WTC11 (cell line): ENCODE measurements around the gene ZNF516. TPM values are rescaled to one million over a fixed set of nuclear protein-coding genes. Genes with fewer than 3 reads are reported as not detected.

Experiments
- ATAC-seq: fragments of 200-7000 bp; cut with Tn5 transposase; 2 replicates; pipeline ENCODE4 v1.10.0; 2021; ENCODE audit warnings: mild to moderate bottlenecking, moderate library complexity
- CTCF ChIA-PET: fragments of 300-600 bp; sonication (Branson Sonifier 250); formaldehyde crosslinking; loops from one replicate; lab custom pipeline; 2021; ENCODE audit warnings: antibody characterized with exemption; lab: Charles Lee
- POLR2A ChIA-PET: fragments of 350-600 bp; sonication (Branson Sonifier 250); formaldehyde crosslinking; loops from one replicate; lab custom pipeline; 2021; ENCODE audit warnings: antibody characterized with exemption; lab: Charles Lee
- DNase-seq: peaks from one replicate; pipeline ENCODE4 v3.0.0; 2021; ENCODE audit warnings: low spot score
- H3K27ac Mint-ChIP-seq: 2 replicates; pipeline ENCODE4 v1.8.0; 2021; ENCODE audit warnings: mixed read lengths
- H3K27me3 Mint-ChIP-seq: 2 replicates; pipeline ENCODE4 v1.8.0; 2021; ENCODE audit warnings: low read depth, mild to moderate bottlenecking, moderate library complexity, mixed read lengths
- H3K36me3 Mint-ChIP-seq: 2 replicates; pipeline ENCODE4 v1.8.0; 2021; ENCODE audit warnings: mixed read lengths
- H3K4me1 Mint-ChIP-seq: 2 replicates; pipeline ENCODE4 v1.8.0; 2022; ENCODE audit warnings: mixed read lengths
- H3K4me3 Mint-ChIP-seq: 2 replicates; pipeline ENCODE4 v1.8.0; 2021; ENCODE audit warnings: mild to moderate bottlenecking, moderate library complexity, mixed read lengths
- H3K9me3 Mint-ChIP-seq: 2 replicates; pipeline ENCODE4 v1.8.0; 2021; ENCODE audit warnings: mixed read lengths
- CREB1 ChIP-seq: sonication (generic); formaldehyde crosslinking; IDR thresholded peaks from 2 replicates; pipeline ENCODE4 v1.8.0; 2023; ENCODE audit warnings: mild to moderate bottlenecking, missing genetic modification reagents
- GTF2I ChIP-seq: fragments of 250-450 bp; sonication (Bioruptor Pico); conservative IDR thresholded peaks from 2 replicates; pipeline ENCODE4 v1.4.0; 2021; ENCODE audit warnings: mild to moderate bottlenecking
- HMGA2 ChIP-seq: fragments of 250-450 bp; sonication (Bioruptor Pico); IDR thresholded peaks from 2 replicates; pipeline ENCODE4 v1.4.0; 2021; ENCODE audit warnings: mild to moderate bottlenecking, moderate library complexity
- JAZF1 ChIP-seq: fragments of 250-450 bp; sonication (Bioruptor Pico); IDR thresholded peaks from 2 replicates; pipeline ENCODE4 v1.9.0; 2021; ENCODE audit warnings: moderate library complexity, mild to moderate bottlenecking, inconsistent platforms
- MAX ChIP-seq: sonication (generic); formaldehyde crosslinking; IDR thresholded peaks from 2 replicates; pipeline ENCODE4 v1.8.0; 2022; ENCODE audit warnings: mild to moderate bottlenecking, missing genetic modification reagents
- MYBL2 ChIP-seq: sonication (generic); formaldehyde crosslinking; IDR thresholded peaks from 2 replicates; pipeline ENCODE4 v1.8.1; 2023; ENCODE audit warnings: mild to moderate bottlenecking, moderate library complexity, missing genetic modification reagents
- PRRX2 ChIP-seq: fragments of 250-450 bp; sonication (Bioruptor Pico); IDR thresholded peaks from 2 replicates; pipeline ENCODE4 v1.8.0; 2021; ENCODE audit warnings: mild to moderate bottlenecking
- ZNF121 ChIP-seq: sonication (generic); formaldehyde crosslinking; IDR thresholded peaks from 2 replicates; pipeline ENCODE4 v1.8.0; 2023; ENCODE audit warnings: missing genetic modification reagents
- ZNF138 ChIP-seq: sonication (generic); formaldehyde crosslinking; conservative IDR thresholded peaks from 2 replicates; pipeline ENCODE4 v1.8.1; 2022; ENCODE audit warnings: mild to moderate bottlenecking, moderate library complexity, missing genetic modification reagents
- ZNF219 ChIP-seq: sonication (generic); formaldehyde crosslinking; IDR thresholded peaks from 2 replicates; pipeline ENCODE4 v1.8.0; 2023; ENCODE audit warnings: missing genetic modification reagents, mild to moderate bottlenecking, borderline replicate concordance
- ZNF232 ChIP-seq: sonication (generic); formaldehyde crosslinking; IDR thresholded peaks from 2 replicates; pipeline ENCODE4 v1.8.0; 2022; ENCODE audit warnings: mild to moderate bottlenecking, missing genetic modification reagents
- ZNF512 ChIP-seq: sonication (generic); formaldehyde crosslinking; IDR thresholded peaks from 2 replicates; pipeline ENCODE4 v1.8.1; 2022; ENCODE audit warnings: missing genetic modification reagents, borderline replicate concordance
- ZNF671 ChIP-seq: fragments of 250-450 bp; sonication (Bioruptor Pico); IDR thresholded peaks from 2 replicates; pipeline ENCODE4 v1.8.0; 2021; ENCODE audit warnings: mild to moderate bottlenecking
- ZSCAN18 ChIP-seq: fragments of 250-450 bp; sonication (Bioruptor Pico); IDR thresholded peaks from 2 replicates; pipeline ENCODE4 v2.1.2; 2022; ENCODE audit warnings: mild to moderate bottlenecking, moderate library complexity
- total RNA-seq: library from RNA; stranded (reverse); gene quantifications from 3 replicates; pipeline ENCODE4 v1.2.3, GENCODE V29; 2021
- TF ChIP-seq, protein P1 (sequence below): sonication (generic); formaldehyde crosslinking; IDR thresholded peaks from 2 replicates; pipeline ENCODE4 v1.8.0; 2023; ENCODE audit warnings: missing genetic modification reagents
- TF ChIP-seq, protein P2 (sequence below): sonication (generic); formaldehyde crosslinking; IDR thresholded peaks from 2 replicates; pipeline ENCODE4 v1.8.1; 2023; ENCODE audit warnings: mild to moderate bottlenecking, missing genetic modification reagents
- TF ChIP-seq, protein P3 (sequence below): sonication (generic); formaldehyde crosslinking; conservative IDR thresholded peaks from 2 replicates; pipeline ENCODE4 v1.8.1; 2022; ENCODE audit warnings: mild to moderate bottlenecking, missing genetic modification reagents
- TF ChIP-seq, protein P4 (sequence below): fragments of 250-450 bp; sonication (Bioruptor Pico); IDR thresholded peaks from 2 replicates; pipeline ENCODE4 v1.9.0; 2021; ENCODE audit warnings: mild to moderate bottlenecking
- TF ChIP-seq, protein P5 (sequence below): sonication (generic); formaldehyde crosslinking; IDR thresholded peaks from 2 replicates; pipeline ENCODE4 v1.8.1; 2022; ENCODE audit warnings: mild to moderate bottlenecking, moderate library complexity, missing genetic modification reagents

The ZNF516 gene
- total RNA-seq, 1 experiment from 2014 or later, result 58.6 TPM

DNA sequence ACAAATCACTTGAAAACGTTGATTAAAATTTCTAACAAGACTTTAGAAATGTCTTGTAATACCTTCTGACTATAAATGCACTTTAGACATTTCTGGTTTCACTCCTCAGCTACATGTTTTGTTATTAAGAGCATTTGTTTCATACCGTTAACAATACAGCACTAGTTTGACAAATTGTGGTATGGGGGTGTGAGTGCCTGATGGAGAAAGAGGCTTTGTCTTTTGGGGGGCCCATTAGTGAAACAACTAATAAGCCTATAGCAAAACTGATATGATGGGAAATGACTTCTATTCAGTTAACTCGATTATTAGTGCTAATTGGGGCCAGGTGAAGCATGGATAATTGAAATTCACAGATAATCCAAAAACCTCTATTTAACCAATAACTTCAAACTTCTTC is 30.9 kb upstream of the ZNF516 start:
- no peak overlapping the region for H3K4me3 Mint-ChIP-seq
- CTCF ChIA-PET, result interaction anchor here (0.8 kb wide), 1 partner anchor 161 kb away, joined by 3 read pairs; no protein-coding TSS in a partner anchor
- POLR2A ChIA-PET, result no interaction called here
- no peaks in the 10 kb centered on the region for H3K9me3 Mint-ChIP-seq
- H3K36me3 Mint-ChIP-seq, result no peaks in the 10 kb centered on the region
- DNase-seq, result no peak
- no peak overlapping the region for H3K27ac Mint-ChIP-seq
- H3K4me1 Mint-ChIP-seq, result peaks cover 42% of the 10 kb centered on the region
- peaks cover 12% of the 10 kb centered on the region for H3K27me3 Mint-ChIP-seq
- TF ChIP-seq ZNF512 (CRISPR knock-in tag), result no peak
- TF ChIP-seq JAZF1 (CRISPR knock-in tag), result no peak
- no peak for TF ChIP-seq HMGA2 (CRISPR knock-in tag)
- TF ChIP-seq ZSCAN18, result no peak
- TF ChIP-seq, protein P1, sequence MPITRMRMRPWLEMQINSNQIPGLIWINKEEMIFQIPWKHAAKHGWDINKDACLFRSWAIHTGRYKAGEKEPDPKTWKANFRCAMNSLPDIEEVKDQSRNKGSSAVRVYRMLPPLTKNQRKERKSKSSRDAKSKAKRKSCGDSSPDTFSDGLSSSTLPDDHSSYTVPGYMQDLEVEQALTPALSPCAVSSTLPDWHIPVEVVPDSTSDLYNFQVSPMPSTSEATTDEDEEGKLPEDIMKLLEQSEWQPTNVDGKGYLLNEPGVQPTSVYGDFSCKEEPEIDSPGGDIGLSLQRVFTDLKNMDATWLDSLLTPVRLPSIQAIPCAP, result no peak
- no peak for TF ChIP-seq ZNF121 (CRISPR knock-in tag)
- TF ChIP-seq PRRX2, result no peak
- TF ChIP-seq, protein P2, sequence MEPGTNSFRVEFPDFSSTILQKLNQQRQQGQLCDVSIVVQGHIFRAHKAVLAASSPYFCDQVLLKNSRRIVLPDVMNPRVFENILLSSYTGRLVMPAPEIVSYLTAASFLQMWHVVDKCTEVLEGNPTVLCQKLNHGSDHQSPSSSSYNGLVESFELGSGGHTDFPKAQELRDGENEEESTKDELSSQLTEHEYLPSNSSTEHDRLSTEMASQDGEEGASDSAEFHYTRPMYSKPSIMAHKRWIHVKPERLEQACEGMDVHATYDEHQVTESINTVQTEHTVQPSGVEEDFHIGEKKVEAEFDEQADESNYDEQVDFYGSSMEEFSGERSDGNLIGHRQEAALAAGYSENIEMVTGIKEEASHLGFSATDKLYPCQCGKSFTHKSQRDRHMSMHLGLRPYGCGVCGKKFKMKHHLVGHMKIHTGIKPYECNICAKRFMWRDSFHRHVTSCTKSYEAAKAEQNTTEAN, result no peak
- TF ChIP-seq ZNF671 (CRISPR knock-in tag), result no peak
- no peak for TF ChIP-seq ZNF232 (CRISPR knock-in tag)
- TF ChIP-seq, protein P3, sequence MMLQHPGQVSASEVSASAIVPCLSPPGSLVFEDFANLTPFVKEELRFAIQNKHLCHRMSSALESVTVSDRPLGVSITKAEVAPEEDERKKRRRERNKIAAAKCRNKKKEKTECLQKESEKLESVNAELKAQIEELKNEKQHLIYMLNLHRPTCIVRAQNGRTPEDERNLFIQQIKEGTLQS (CRISPR knock-in tag), result no peak
- no peak for TF ChIP-seq ZNF219 (CRISPR knock-in tag)
- no peak for TF ChIP-seq MAX
- TF ChIP-seq ZNF138 (CRISPR knock-in tag), result no peak
- no peak for TF ChIP-seq MYBL2 (CRISPR knock-in tag)
- TF ChIP-seq CREB1 (CRISPR knock-in tag), result no peak
- TF ChIP-seq, protein P4, sequence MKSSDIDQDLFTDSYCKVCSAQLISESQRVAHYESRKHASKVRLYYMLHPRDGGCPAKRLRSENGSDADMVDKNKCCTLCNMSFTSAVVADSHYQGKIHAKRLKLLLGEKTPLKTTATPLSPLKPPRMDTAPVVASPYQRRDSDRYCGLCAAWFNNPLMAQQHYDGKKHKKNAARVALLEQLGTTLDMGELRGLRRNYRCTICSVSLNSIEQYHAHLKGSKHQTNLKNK (CRISPR knock-in tag), result no peak
- no peak for TF ChIP-seq GTF2I
- TF ChIP-seq, protein P5, sequence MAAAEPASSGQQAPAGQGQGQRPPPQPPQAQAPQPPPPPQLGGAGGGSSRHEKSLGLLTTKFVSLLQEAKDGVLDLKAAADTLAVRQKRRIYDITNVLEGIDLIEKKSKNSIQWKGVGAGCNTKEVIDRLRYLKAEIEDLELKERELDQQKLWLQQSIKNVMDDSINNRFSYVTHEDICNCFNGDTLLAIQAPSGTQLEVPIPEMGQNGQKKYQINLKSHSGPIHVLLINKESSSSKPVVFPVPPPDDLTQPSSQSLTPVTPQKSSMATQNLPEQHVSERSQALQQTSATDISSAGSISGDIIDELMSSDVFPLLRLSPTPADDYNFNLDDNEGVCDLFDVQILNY (CRISPR knock-in tag), result no peak
- no peak for ATAC-seq
